Activated T-helper 17 cell treated with anti-CD3 and anti-CD28 coated beads, Interleukin-2, amount 50 U/mL, for 72 hours (primary cell): ENCODE results near the gene PELI1. TPM values are rescaled to one million over a fixed set of nuclear protein-coding genes. Genes with fewer than 3 reads are reported as not detected.

ENCODE experiments used
- ATAC-seq: fragments of 150-1000 bp; cut with Tn5 transposase; replicated peaks from 2 replicates; pipeline ENCODE4 v1.10.0; 2021; ENCODE audit warnings: mild to moderate bottlenecking, moderate library complexity
- H3K27ac Mint-ChIP-seq: one replicate; pipeline ENCODE4 v1.8.0; 2022; ENCODE audit warnings: mixed read lengths
- H3K27me3 Mint-ChIP-seq: one replicate; pipeline ENCODE4 v1.8.0; 2022; ENCODE audit warnings: mixed read lengths
- H3K36me3 Mint-ChIP-seq: one replicate; pipeline ENCODE4 v1.8.0; 2022; ENCODE audit warnings: low read depth, mild to moderate bottlenecking, mixed read lengths
- H3K4me1 Mint-ChIP-seq: one replicate; pipeline ENCODE4 v1.8.0; 2022; ENCODE audit warnings: mixed read lengths
- H3K4me3 Mint-ChIP-seq: one replicate; pipeline ENCODE4 v1.8.0; 2022; ENCODE audit warnings: mild to moderate bottlenecking, mixed read lengths
- H3K9me3 Mint-ChIP-seq: one replicate; pipeline ENCODE4 v1.8.0; 2022; ENCODE audit warnings: mixed read lengths
- total RNA-seq, 2 donors: library from RNA; stranded (reverse); gene quantifications; one replicate each; pipeline ENCODE4 v1.2.3, GENCODE V29; 2022

PELI1 gene, protein sequence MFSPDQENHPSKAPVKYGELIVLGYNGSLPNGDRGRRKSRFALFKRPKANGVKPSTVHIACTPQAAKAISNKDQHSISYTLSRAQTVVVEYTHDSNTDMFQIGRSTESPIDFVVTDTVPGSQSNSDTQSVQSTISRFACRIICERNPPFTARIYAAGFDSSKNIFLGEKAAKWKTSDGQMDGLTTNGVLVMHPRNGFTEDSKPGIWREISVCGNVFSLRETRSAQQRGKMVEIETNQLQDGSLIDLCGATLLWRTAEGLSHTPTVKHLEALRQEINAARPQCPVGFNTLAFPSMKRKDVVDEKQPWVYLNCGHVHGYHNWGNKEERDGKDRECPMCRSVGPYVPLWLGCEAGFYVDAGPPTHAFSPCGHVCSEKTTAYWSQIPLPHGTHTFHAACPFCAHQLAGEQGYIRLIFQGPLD
- total RNA-seq, result 10 to 100 TPM; 57.4 to 59.7 TPM

DNA sequence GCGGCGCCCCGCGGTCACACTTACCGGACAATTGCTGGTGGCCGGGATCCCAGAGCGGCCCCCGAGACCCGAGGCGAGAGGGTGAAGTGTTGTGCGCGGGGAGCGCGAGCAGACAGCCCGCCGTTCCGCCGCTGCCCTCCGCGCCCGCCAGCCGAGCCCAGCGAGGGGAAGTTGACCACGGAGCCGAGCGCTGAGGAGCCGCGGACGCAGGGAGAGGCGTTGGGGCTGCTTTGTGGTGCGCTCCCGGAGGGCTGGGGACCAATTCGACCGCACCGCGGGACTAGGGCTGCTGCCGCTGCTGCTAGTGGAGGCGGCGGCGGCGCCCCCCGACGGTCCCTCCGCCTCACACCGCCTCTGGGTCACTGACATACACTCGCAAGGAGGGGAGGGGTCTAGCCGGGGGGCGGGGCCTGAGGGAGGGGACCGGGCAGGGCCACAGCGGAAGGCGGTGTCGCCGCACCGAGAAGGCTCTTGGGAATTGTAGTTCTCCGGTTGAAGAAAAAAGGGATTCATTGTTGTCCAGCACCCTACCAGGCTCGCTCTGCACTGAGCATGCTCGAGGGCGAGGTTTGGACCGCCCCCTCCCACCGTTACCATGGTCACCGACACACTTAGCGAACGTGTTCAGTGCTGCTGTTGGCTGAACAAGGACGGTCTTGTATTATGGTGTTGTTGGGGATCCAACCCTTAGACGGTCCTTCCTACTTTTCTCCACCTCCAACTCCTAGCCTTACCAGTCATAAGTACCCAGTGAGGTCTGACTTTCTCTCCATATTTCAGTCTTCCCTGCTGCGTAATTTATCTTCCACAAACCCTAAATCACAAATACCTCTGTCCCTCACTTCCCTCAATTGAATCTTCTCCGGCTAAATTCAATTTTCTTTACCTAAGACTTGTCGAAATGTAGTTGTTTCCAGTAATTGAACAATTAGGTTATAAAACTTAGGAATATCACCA lies at the start of gene PELI1:
PELI1 (minus strand) TSS at position 364 of the 957 bp plus-strand sequence. CDS start 36,110 bp downstream, outside the sequence.
- peaks cover 43% of the 10 kb centered on the region for H3K36me3 Mint-ChIP-seq
- H3K27me3 Mint-ChIP-seq, result no peaks in the 10 kb centered on the region
- peaks cover 12% of the 10 kb centered on the region for H3K4me1 Mint-ChIP-seq
- peak; percentile 90 for ATAC-seq
- H3K27ac Mint-ChIP-seq, result peak within 1 kb of the TSS; percentile 96
- no peaks in the 10 kb centered on the region for H3K9me3 Mint-ChIP-seq
- no peak within 1 kb of the TSS for H3K4me3 Mint-ChIP-seq

DNA sequence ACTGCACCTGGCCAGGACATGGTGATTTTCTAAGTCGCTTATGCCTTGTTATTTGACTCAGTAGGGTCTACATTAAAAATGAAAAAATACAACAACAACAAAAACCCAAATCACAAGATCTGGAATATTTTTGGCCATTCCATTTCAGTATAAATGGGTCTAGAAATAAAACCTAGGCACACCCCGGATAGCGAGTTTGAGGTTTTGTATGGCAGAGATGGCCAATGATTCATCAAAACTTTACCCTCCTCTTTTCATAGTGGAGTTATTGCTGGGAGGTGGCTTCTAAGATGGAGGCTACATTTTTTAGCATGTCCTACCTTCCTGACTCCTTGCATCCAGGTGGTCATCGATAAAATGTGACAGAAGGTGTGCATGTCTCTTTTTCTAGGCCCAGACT lies 49.3 kb upstream of the PELI1 start:
- Mint-ChIP-seq H3K9me3 (no peaks in the 10 kb centered on the region), H3K4me1 (peaks cover 8% of the 10 kb centered on the region), H3K36me3 (no peaks in the 10 kb centered on the region), H3K27me3 (no peaks in the 10 kb centered on the region), H3K4me3 (no peak overlapping the region), H3K27ac (no peak overlapping the region)
- no peak for ATAC-seq

DNA sequence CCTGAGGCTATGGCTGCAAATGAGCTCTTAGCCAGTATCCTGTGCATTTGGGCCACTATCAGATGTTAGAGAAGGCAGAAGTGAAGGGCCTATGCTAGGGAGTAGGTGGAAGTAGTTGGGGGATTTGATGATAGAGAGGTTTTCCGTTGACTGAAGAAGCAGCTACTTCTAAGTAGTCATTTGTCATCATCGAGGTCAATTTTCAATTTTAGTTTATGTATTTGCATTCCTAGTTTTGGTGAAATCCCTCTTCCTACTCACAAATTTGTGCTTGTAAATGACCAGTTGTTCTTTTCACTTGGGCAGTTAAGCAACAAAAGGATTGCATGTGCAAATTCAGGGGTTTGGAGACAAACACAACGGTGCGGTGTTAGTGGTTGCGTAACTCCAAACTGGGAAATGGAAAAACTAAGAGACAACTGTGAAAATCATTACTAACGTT lies 48.5 kb upstream of the PELI1 start:
- Mint-ChIP-seq H3K27ac (peak overlapping the region; percentile 53), H3K9me3 (no peaks in the 10 kb centered on the region), H3K27me3 (no peaks in the 10 kb centered on the region), H3K36me3 (no peaks in the 10 kb centered on the region), H3K4me1 (peaks cover 8% of the 10 kb centered on the region), H3K4me3 (no peak overlapping the region)
- ATAC-seq, result peak; percentile 43

DNA sequence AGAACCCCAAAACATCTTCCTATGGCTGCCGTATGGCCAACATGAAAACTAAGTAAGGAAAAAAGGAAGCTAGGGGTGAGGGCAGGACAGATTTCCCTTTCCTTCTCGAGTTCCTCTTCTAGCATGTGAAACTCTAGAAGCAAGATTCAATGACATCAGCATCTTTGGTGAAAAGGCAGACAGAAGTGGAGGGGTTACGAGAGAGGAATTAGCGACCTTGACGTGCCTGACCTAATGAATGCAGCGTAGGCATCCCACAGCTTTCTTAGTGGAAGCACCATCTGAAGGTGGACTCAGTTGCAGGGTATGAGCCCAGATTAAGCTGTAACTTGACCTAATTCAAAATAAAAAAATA lies 47.9 kb upstream of the PELI1 start:
- Mint-ChIP-seq H3K27me3 (no peaks in the 10 kb centered on the region), H3K4me3 (no peak overlapping the region), H3K27ac (peak overlapping the region; percentile 53), H3K4me1 (peaks cover 8% of the 10 kb centered on the region), H3K9me3 (no peaks in the 10 kb centered on the region), H3K36me3 (no peaks in the 10 kb centered on the region)
- no peak for ATAC-seq

DNA sequence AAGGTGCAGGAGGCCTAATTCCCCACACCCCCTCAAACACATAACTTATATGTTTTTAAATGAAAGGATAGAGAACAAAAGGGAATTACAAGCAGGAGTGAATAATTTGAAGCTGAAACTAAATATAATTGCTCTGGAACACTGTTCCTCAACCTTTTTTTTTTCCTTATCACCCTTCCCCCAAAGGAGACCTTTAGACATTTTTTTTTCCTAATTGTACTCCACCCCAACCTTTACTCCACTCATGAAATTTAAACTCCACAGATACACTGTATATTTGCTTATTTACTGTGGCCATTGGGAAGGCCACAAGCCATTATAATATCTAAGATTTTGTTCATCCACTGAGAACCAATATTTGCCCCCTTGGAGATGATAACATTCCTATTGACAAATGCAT lies 45.4 kb upstream of the PELI1 start:
- H3K27me3 Mint-ChIP-seq, result peaks cover 5% of the 10 kb centered on the region
- peaks cover 8% of the 10 kb centered on the region for H3K4me1 Mint-ChIP-seq
- no peak overlapping the region for H3K27ac Mint-ChIP-seq
- ATAC-seq, result no peak
- no peaks in the 10 kb centered on the region for H3K9me3 Mint-ChIP-seq
- no peaks in the 10 kb centered on the region for H3K36me3 Mint-ChIP-seq
- no peak overlapping the region for H3K4me3 Mint-ChIP-seq

DNA sequence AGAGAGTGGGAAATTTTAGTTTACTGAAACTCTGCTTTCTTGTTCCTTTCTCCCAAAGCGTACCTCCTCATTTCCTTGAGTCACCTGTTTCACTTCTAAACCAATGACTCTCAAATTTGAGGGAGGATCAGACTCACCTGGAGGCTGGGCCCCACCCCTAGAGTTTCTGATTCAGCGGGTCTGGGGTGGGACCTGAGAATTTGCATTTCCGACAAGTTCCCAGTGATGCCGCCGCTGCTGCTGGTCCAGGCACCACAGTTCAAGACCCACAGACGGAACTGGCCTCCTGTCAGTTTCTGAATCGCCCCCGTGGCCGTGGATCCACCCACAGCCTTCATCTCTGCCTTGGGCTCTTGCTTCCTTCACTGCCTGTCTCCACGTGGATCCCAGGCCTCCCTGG lies 44.9 kb upstream of the PELI1 start:
- Mint-ChIP-seq H3K36me3 (no peaks in the 10 kb centered on the region), H3K27ac (no peak overlapping the region), H3K4me1 (peaks cover 8% of the 10 kb centered on the region), H3K9me3 (no peaks in the 10 kb centered on the region), H3K27me3 (peaks cover 5% of the 10 kb centered on the region), H3K4me3 (no peak overlapping the region)
- peak; percentile 35 for ATAC-seq

DNA sequence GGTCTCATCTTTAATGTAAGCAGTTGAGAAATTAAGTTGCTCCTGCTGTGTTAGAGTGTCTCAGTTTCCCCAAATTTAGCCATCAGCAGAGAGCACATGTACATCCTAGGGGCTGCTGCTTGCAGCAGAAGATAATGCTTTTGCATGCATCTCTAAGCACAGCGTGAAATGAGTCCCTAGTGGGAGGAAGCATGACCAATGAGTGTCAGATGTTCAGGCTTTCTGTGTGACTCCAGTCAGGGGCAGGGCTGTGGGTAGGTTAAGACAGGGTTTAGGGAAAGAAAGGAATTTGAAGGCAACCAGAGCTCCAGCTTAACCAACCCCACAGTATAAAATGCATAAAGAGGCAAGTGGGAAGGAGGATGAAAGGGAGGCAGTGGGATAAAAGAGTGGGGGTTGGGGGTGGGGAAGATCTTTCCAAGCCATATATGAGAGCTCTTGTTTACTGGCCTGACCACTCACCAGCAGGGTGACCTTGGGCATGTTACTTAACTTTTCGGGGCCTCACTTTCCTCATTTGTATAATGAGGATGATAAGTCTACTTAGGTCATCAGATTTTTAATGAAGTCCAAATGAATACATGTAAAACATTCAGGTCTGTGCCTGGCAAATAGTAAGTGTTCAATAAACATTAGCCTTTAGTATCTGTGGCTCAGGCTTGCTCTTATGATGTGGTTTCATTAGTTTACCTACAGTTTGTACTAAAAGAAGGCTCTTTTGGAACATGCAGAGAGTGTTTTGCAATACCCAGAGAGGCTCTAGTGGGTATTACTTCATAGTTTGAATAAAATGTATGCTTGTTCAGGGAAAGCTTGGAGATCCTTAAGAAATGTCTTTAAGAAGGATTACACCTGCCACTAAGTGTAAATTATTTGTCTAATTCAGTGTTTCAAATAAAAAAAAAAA lies 42.7 kb upstream of the PELI1 start:
- no peaks in the 10 kb centered on the region for H3K9me3 Mint-ChIP-seq
- ATAC-seq, result no peak
- H3K36me3 Mint-ChIP-seq, result no peaks in the 10 kb centered on the region
- peaks cover 8% of the 10 kb centered on the region for H3K27me3 Mint-ChIP-seq
- no peak overlapping the region for H3K27ac Mint-ChIP-seq
- no peaks in the 10 kb centered on the region for H3K4me1 Mint-ChIP-seq
- no peak overlapping the region for H3K4me3 Mint-ChIP-seq

DNA sequence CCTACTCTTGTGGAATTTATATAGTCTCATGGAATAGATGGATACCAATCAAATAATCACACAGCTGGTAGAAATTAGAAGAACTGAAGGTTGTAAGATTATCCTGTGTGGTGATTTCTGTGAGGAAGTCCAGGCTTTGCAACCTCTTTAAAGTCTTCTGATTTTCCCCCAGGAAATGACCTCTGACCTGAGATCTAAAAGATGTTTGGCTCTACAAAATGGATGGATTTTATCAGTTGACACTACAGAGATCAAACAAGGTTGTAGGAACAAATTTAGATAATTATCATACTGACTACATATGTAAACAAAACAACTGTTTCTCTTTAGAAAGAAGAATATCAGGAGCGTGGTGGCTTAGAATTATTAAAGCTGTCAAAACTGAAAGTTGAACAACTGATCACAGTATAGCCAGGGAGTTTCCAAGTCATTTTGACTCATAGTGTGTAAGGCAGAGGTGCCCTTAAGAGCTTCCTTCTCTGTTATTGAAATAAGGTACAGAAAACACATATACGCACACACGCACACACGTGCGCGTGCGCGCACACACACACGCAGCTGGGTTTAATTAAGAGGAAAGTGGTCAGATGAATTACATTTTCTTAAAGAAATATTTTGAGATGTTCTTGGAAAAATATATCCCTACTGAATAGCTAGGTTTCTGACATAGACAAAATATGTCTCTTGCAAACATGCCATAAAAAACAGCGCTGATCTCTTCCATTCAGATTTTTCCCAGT lies 35.5 kb upstream of the PELI1 start:
- Mint-ChIP-seq H3K27ac (no peak overlapping the region), H3K4me1 (no peaks in the 10 kb centered on the region), H3K36me3 (no peaks in the 10 kb centered on the region), H3K4me3 (peak overlapping the region; percentile 30), H3K27me3 (peaks cover 3% of the 10 kb centered on the region), H3K9me3 (no peaks in the 10 kb centered on the region)
- peak; percentile 96 for ATAC-seq

DNA sequence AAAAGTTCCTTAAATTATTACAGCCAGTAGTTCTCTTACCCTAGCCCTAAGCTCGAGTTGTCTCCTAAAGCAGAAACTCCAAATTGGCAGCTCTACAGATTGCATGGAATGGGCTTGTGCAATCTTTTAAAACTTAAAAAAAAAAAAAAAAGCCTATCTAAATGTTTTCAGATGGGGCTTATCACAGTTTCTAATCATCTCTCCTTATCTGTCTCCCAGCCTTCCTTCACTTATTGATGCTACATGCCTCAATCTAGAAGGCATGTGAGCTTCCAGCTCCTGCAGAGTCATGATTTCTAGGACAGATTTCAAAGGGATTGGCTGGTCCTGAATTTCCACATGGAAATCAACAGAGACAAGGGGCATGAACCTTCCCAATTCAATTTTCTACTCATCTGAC lies 33.1 kb upstream of the PELI1 start:
- Mint-ChIP-seq H3K27ac (no peak overlapping the region), H3K9me3 (no peaks in the 10 kb centered on the region), H3K4me1 (no peaks in the 10 kb centered on the region), H3K36me3 (no peaks in the 10 kb centered on the region), H3K27me3 (no peaks in the 10 kb centered on the region), H3K4me3 (no peak overlapping the region)
- ATAC-seq, result no peak

DNA sequence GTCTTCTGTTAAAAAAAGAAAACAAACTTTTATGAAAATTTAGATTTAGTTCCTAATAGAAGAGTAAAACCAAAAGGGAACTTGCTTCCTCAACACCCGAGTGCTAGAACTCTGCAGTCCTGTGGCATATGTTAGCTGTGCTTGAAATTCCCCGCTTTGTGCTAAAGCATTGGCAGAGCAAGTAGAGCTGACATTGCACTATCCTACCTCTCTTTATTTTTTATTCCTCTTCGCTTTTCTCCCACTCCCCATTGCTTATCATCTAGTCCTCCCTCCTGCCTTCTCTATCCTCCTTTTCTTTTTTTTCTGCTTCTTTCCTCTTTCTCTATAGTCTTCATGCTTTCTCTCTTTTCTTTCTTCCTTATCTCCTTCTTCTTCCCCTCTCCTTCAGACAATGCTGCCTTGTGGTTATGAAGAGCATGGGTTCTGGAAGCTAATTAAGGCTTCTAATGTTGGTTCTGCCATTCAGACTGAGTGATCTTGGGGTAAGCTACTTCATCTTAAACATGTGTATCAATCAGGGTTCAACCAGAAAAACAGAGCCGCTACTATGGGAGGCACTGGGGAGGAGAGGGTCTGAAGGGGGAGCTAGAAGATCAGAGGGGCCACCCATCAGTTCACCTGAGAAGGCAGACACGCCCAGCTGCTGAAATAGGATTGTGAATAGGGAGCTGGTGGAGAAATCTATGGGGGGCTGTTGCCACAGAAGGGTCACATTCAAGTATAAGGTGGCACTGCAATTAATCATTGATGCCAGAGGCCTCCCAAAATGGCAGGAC lies 31.4 kb upstream of the PELI1 start:
- Mint-ChIP-seq H3K9me3 (no peaks in the 10 kb centered on the region), H3K27me3 (no peaks in the 10 kb centered on the region), H3K4me3 (no peak overlapping the region), H3K27ac (no peak overlapping the region), H3K36me3 (no peaks in the 10 kb centered on the region), H3K4me1 (no peaks in the 10 kb centered on the region)
- no peak for ATAC-seq

DNA sequence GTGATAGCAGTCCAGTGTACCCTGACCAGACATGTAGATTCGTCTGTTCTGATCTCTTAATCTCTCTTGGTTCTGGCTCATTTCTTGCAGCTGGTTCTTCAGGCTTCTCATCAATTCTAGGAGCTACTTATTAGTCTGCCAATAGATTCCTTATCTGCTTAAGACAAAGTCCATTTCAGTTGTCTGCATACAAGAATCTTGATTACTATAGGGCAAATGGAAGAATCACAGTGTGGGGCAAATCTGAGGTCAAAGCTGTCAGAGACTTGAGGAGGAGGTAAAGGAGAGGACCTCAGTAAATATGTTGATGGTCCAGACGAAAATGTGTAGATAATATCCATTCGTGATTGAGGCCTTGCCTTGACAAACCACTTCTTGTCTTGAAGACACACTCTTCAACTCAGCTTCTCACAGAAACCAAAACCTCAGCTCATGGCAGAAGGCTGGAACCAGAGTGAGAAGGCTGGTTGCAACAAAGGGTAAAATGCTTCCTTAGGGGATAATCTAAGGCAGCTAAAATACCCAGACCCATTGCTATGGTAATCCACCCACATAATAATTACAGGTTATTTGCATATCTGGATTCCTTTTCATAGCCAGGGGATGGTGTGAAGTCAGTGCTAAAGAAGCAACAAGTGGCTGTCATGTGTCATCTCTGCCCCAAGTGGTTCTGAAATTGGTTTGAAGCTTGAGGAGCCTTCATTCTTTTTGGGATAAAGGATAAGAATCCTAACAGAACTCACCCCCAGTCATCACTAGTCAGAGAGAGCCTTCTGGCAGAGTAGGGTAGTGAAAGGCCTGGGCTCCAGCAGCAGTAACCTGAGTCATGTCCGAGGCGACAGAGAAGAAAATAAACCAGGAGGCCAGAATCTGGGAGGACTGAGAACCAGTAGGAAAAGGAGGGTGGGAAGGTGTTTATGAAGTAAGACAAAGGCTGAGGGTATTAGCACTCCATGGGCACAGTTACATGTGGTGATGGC lies 29.2 kb upstream of the PELI1 start:
- Mint-ChIP-seq H3K4me1 (no peaks in the 10 kb centered on the region), H3K4me3 (no peak overlapping the region), H3K27me3 (no peaks in the 10 kb centered on the region), H3K36me3 (no peaks in the 10 kb centered on the region), H3K27ac (no peak overlapping the region), H3K9me3 (no peaks in the 10 kb centered on the region)
- no peak for ATAC-seq

DNA sequence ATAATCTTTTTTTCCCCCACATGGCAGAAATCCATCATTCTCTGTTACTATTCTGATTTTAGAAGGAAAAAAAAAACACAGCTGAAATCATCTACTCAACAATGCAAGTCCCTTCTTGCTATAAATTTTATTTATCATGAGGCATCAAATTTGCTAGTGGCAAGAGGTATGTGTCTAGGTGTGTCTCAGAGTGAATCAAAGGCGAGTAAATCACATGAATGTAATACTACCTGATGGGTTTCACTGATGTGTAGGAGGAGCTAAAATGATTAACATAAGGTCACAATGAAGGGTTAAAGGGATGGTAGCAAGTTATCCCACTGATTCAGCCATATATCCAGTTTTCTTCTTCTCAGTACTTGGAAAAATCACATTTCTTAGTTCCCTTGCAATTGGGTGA lies 24.5 kb upstream of the PELI1 start:
- Mint-ChIP-seq H3K27me3 (no peaks in the 10 kb centered on the region), H3K27ac (no peak overlapping the region), H3K36me3 (no peaks in the 10 kb centered on the region), H3K4me1 (no peaks in the 10 kb centered on the region), H3K9me3 (no peaks in the 10 kb centered on the region), H3K4me3 (no peak overlapping the region)
- no peak for ATAC-seq
